HepG2 (cell line): ENCODE results near the gene DAB2IP. TPM values are rescaled to one million over a fixed set of nuclear protein-coding genes. Genes with fewer than 3 reads are reported as not detected.

Experiments
- ATAC-seq: fragments of 200-7000 bp; cut with Tn5 transposase; 3 replicates; pipeline ENCODE4 v1.9.1; 2020; ENCODE audit warnings: mild to moderate bottlenecking, moderate library complexity
- BruUV-seq: library from RNA; stranded (reverse); fragments of 400-500 nt; replicated peaks from 2 replicates; lab custom pipeline; 2021; lab: Mats Ljungman, UMichigan
- CTCF ChIA-PET: fragments of 300-600 bp; formaldehyde crosslinking; extraction: SDS; loops from one replicate; lab custom pipeline; 2021; ENCODE audit warnings: low total read pairs, inconsistent platforms, low intra/inter-chr PET ratio; lab: Yijun Ruan, JAX
- POLR2A ChIA-PET: fragments of 350-600 bp; sonication (Branson Sonifier 250); formaldehyde crosslinking; loops from one replicate; lab custom pipeline; 2020; ENCODE audit warnings: antibody characterized with exemption, inconsistent platforms; lab: Yijun Ruan, JAX
- DNase-seq: peaks from one replicate; pipeline ENCODE4 v3.0.0-alpha.2; 2015; ENCODE audit warnings: low spot score
- FAIRE-seq: peaks from 3 replicates; lab custom pipeline; 2011; peaks lifted over from hg19 to GRCh38; lab: Jason Lieb, UNC
- H2AFZ ChIP-seq: one replicate; pipeline ENCODE4 v1.6.1; 2011; ENCODE audit warnings: low read length, inconsistent platforms
- H3K27ac ChIP-seq: fragments of 300-600 bp; 3 replicates; pipeline ENCODE4 v1.8.0; 2011; ENCODE audit warnings: mixed run types, mild to moderate bottlenecking, mixed read lengths, low read length, inconsistent platforms; ENCODE audit not compliant: insufficient read depth; ENCODE audit errors: extremely low read length
- H3K27me3 ChIP-seq, 2 experiments: fragments of 200-600 bp in 1 of 2; 2 replicates in 1 of 2; 3 replicates in 1 of 2; pipeline versions ENCODE4 v1.6.0 to v1.8.0; 2011; ENCODE audit warnings: low read length in 2 of 2, mild to moderate bottlenecking in 2 of 2, moderate library complexity in 2 of 2, inconsistent platforms in 1 of 2; ENCODE audit not compliant: insufficient read depth in 2 of 2, control insufficient read depth in 1 of 2
- H3K36me3 ChIP-seq, 2 experiments: fragments of 200-600 bp in 1 of 2; replicated peaks in 1 of 2; 2 replicates in 1 of 2; 3 replicates in 1 of 2; pipeline versions ENCODE4 v1.5.1 to v1.8.0; 2011; ENCODE audit warnings: low read length in 2 of 2, inconsistent platforms in 1 of 2; ENCODE audit not compliant: insufficient read depth in 2 of 2, control insufficient read depth in 1 of 2
- H3K4me1 ChIP-seq: 2 replicates; pipeline ENCODE4 v1.5.1; 2012; ENCODE audit warnings: low read length, inconsistent platforms; ENCODE audit not compliant: insufficient read depth
- H3K4me2 ChIP-seq: 2 replicates; pipeline ENCODE4 v1.6.0; 2011; ENCODE audit warnings: low read depth, low read length, inconsistent platforms
- H3K4me3 ChIP-seq, 3 experiments: fragments of 200-600 bp in 1 of 3; sonication (generic), shearing (Covaris generic) in 1 of 3; replicated peaks in 1 of 3; 2 replicates each; pipeline ENCODE4 v1.5.1; 2011 to 2016; ENCODE audit warnings: low read length in 3 of 3, inconsistent platforms in 2 of 3, low read depth in 2 of 3, mild to moderate bottlenecking in 2 of 3, control low read depth in 1 of 3, mixed read lengths in 1 of 3; ENCODE audit not compliant: insufficient read depth in 1 of 3
- H3K79me2 ChIP-seq: one replicate; pipeline ENCODE4 v1.6.1; 2011; ENCODE audit warnings: low read length, inconsistent platforms; ENCODE audit not compliant: insufficient read depth
- H3K9ac ChIP-seq: 2 replicates; pipeline ENCODE4 v1.6.0; 2011; ENCODE audit warnings: mild to moderate bottlenecking, low read depth, low read length, inconsistent platforms; ENCODE audit not compliant: insufficient read depth
- H3K9me3 ChIP-seq: 2 replicates; pipeline ENCODE4 v1.5.1; 2012; ENCODE audit warnings: mild to moderate bottlenecking, low read length
- H4K20me1 ChIP-seq: 2 replicates; pipeline ENCODE4 v1.6.0; 2011; ENCODE audit warnings: inconsistent platforms, mild to moderate bottlenecking, low read length, moderate library complexity; ENCODE audit not compliant: insufficient read depth
- FOSL2 ChIP-seq: sonication (generic); formaldehyde crosslinking; IDR thresholded peaks from 2 replicates; pipeline ENCODE4 v1.4.0; 2020; ENCODE audit warnings: missing genetic modification reagents
- U2AF1 ChIP-seq: fragments of 200-400 bp; formaldehyde crosslinking; optimal IDR thresholded peaks from 2 replicates; pipeline ENCODE3; 2017; ENCODE audit warnings: mild to moderate bottlenecking, low read depth, low read length
- ZBTB25 ChIP-seq: IDR thresholded peaks from 2 replicates; pipeline ENCODE4 v1.6.1; 2018; ENCODE audit warnings: missing genetic modification reagents
- ZFP36L1 ChIP-seq: sonication (generic); formaldehyde crosslinking; IDR thresholded peaks from 2 replicates; pipeline ENCODE4 v1.8.0; 2022; ENCODE audit warnings: mild to moderate bottlenecking, missing genetic modification reagents, moderate library complexity
- ZNF501 ChIP-seq: sonication (generic); formaldehyde crosslinking; IDR thresholded peaks from 2 replicates; pipeline ENCODE4 v1.5.1; 2020; ENCODE audit warnings: mild to moderate bottlenecking, moderate library complexity, missing genetic modification reagents
- ZNF567 ChIP-seq: sonication (generic); formaldehyde crosslinking; IDR thresholded peaks from 2 replicates; pipeline ENCODE4 v1.8.1; 2023; ENCODE audit warnings: mild to moderate bottlenecking, missing genetic modification reagents, borderline replicate concordance
- ZNF768 ChIP-seq: sonication (generic); formaldehyde crosslinking; IDR thresholded peaks from 2 replicates; pipeline ENCODE4 v1.4.0; 2020; ENCODE audit warnings: missing genetic modification reagents
- WGBS: methylation state at CpG from one replicate; pipeline ENCODE4 v1.1.6; 2017; ENCODE audit warnings: low lambda C conversion rate; 5-methylcytosine and 5-hydroxymethylcytosine counted together
- in situ Hi-C: cut with HindIII; loops from 2 replicates; pipeline ENCODE4 v1.10.0; 2017; ENCODE audit warnings: low pct_unique_long_range_greater_than_20kb; ENCODE audit not compliant: extremely low pct_ligation_motif_present
- intact Hi-C: fragments of 100-400 bp; cut with micrococcal nuclease; formaldehyde crosslinking; loops from one replicate; pipeline ENCODE4 v1.10.0; 2022; ENCODE audit not compliant: unreplicated experiment
- polyA plus RNA-seq, 8 experiments: library from polyadenylated mRNA; depleted of rRNA in 3 of 8; stranded (reverse) in 7 of 8; unstranded in 1 of 8; fragments of >200 nt; fragmentation: Illumina TruSeq in 4 of 8; extraction: Trizol in 4 of 8; gene quantifications; 2 replicates each; pipeline versions ENCODE4 v1.2.1 to v1.2.3, GENCODE V29; 2011 to 2016; ENCODE audit warnings: low read depth in 4 of 8, missing spikeins in 1 of 8, mixed read lengths in 1 of 8; ENCODE audit not compliant: insufficient read depth in 1 of 8
- total RNA-seq, 5 experiments: library from RNA; depleted of rRNA; stranded (reverse); fragments of >200 nt; fragmentation: Illumina TruSeq; extraction: Trizol; gene quantifications; 2 replicates each; pipeline ENCODE4 v1.2.3, GENCODE V29; 2016; ENCODE audit warnings: low read depth in 1 of 5

The DAB2IP gene
- total and polyA plus RNA-seq, 2 of the 13 experiments (the other 11 are each of a cell fraction or from before 2014, with no cell fraction given): 25.3 to 37.9 TPM

- peak overlapping the region; percentile 73 for H3K27ac ChIP-seq
- no peak for DNase-seq
- H3K9ac ChIP-seq: no peak overlapping the region
- H3K9me3 ChIP-seq: no peaks in the 10 kb centered on the region
- BruUV-seq: no TSS peak
- no peak overlapping the region for H2AFZ ChIP-seq
- H3K27me3 ChIP-seq: no peaks in the 10 kb centered on the region
- TF ChIP-seq FOSL2 (CRISPR knock-in tag): 0 out of 2 replicates have a peak, but pooled peaks have one; percentile 11
- TF ChIP-seq U2AF1: no peak
- TF ChIP-seq ZNF768: 0 out of 2 replicates have a peak, but pooled peaks have one; percentile 13
- intact Hi-C loops (no loop called here), in situ Hi-C loops (no loop called here)
- ATAC-seq: no peak
- H3K36me3 ChIP-seq: peaks cover 46 to 83% of the 10 kb centered on the region in 2 experiments
- 98% methylated on average over 7 of the region's 21 CpGs for WGBS
- ChIA-PET CTCF (no interaction called here), POLR2A (interaction anchor here (3.5 kb wide), 1 partner anchor 13 kb away, joined by 28 read pairs; no protein-coding TSS in a partner anchor)
- H3K79me2 ChIP-seq: no peaks in the 10 kb centered on the region
- H3K4me2 ChIP-seq: no peak overlapping the region
- FAIRE-seq: no peak
- peaks cover 27% of the 10 kb centered on the region for H3K4me1 ChIP-seq
- no peak overlapping the region for H3K4me3 ChIP-seq
- no peaks in the 10 kb centered on the region for H4K20me1 ChIP-seq
These were observed 112.3 kb downstream of the DAB2IP start for GRCh38 chr9:121763561-121764370.

GRCh38 chr9:121764371-121764730 lies 112.9 kb downstream of the DAB2IP start:
- H3K27me3 ChIP-seq: no peaks in the 10 kb centered on the region
- ATAC-seq (peak; percentile 33), FAIRE-seq (no peak), DNase-seq (no peak)
- no peak overlapping the region for H2AFZ ChIP-seq
- H3K79me2 ChIP-seq: no peaks in the 10 kb centered on the region
- H3K9ac ChIP-seq: peak overlapping the region; percentile 51
- in situ Hi-C loops: no loop called here
- WGBS: 83% methylated on average over 1 of the region's 9 CpGs
- TF ChIP-seq ZBTB25 (CRISPR knock-in tag): no peak
- TF ChIP-seq ZFP36L1 (CRISPR knock-in tag): no peak
- TF ChIP-seq ZNF501 (CRISPR knock-in tag): 0 out of 2 replicates have a peak, but pooled peaks have one; percentile 3
- no peak for TF ChIP-seq ZNF567 (CRISPR knock-in tag)
- no peaks in the 10 kb centered on the region for H4K20me1 ChIP-seq
- peaks cover 27% of the 10 kb centered on the region for H3K4me1 ChIP-seq
- CTCF ChIA-PET: no interaction called here
- H3K27ac ChIP-seq: peak overlapping the region; percentile 73
- BruUV-seq: no TSS peak
- H3K36me3 ChIP-seq: peaks cover 43 to 83% of the 10 kb centered on the region in 2 experiments
- H3K4me2 ChIP-seq: peak overlapping the region; percentile 52
- POLR2A ChIA-PET: interaction anchor here (1.4 to 3.5 kb wide), 4 partner anchors 10 to 29 kb away, joined by 3 to 28 read pairs (median 6); no protein-coding TSS in a partner anchor
- H3K4me3 ChIP-seq: no peak overlapping the region
- H3K9me3 ChIP-seq: no peaks in the 10 kb centered on the region
- intact Hi-C loops: no loop called here
